ENCODE measurements around the gene MAPK8IP2.
"Not testable (repeated sequence)": the region's sequence is repeated elsewhere in the genome, so short reads cannot be mapped to it uniquely, and the experiment has no call there.

Gene MAPK8IP2

GRCh38 chr22:50600967-50601668 is 525 bp downstream of the MAPK8IP2 start:
- no peak for DNase-seq

DNA sequence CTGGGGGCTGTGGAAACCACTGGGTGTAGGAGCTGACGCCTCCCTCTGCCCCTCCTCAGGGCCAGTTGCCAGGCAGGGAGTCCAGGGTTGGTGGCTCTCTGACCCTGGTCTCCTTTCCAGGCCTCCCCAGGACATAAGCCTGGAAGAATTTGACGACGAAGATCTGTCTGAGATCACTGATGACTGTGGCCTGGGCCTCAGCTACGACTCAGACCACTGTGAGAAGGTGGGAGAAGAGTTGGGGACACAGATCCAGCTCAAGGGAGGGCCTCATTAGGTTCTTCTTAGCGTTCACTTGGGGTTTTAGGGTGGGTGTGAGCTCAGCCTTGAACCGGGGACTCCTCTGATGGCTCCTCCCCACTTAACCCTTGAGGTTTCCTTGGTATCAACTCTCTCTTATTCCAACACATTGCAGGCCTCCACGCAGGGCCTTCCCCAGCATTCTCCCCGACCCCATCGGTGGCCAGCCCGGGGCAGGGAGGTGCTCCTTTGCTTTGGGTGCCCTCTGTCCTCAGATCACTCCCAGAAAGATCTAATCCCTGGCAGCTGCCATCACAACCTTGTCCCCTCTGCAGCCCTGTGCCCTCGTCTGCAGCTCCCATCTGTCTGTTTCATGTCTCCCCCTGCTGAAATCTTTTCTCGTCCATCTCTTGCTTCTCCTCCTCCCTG is 1.2 kb downstream of the MAPK8IP2 start:
- no peak for DNase-seq

GRCh38 chr22:50602338-50602700 is 1.7 kb downstream of the MAPK8IP2 start:
- DNase-seq = no peak

DNA sequence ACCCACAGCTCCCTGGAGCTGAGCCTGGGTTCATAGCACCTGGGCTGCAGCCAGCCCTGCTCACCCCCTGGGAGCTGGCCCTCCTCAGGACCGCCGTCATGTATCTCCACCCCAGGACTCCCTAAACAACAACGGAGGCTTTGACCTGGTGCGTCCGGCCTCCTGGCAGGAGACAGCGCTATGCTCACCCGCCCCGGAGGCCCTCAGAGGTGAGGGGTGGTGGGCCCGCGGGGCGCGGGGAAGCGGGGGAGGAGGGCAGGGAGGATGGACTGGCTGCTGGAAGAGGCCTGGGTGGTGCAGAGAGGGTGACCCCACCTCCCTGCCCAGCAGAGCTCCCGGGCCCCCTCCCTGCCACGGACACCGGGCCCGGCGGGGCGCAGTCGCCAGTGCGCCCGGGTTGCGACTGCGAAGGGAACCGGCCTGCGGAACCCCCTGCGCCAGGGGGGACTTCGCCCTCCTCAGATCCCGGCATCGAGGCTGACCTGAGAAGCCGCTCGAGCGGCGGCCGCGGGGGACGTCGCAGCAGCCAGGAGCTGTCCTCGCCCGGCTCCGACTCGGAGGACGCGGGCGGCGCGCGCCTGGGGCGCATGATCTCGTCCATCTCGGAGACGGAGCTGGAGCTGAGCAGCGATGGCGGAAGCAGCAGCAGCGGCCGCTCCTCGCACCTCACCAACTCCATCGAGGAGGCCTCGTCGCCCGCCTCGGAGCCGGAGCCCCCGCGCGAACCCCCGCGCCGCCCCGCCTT is 3.1 kb downstream of the MAPK8IP2 start:
- DNase-seq = no peak

DNA sequence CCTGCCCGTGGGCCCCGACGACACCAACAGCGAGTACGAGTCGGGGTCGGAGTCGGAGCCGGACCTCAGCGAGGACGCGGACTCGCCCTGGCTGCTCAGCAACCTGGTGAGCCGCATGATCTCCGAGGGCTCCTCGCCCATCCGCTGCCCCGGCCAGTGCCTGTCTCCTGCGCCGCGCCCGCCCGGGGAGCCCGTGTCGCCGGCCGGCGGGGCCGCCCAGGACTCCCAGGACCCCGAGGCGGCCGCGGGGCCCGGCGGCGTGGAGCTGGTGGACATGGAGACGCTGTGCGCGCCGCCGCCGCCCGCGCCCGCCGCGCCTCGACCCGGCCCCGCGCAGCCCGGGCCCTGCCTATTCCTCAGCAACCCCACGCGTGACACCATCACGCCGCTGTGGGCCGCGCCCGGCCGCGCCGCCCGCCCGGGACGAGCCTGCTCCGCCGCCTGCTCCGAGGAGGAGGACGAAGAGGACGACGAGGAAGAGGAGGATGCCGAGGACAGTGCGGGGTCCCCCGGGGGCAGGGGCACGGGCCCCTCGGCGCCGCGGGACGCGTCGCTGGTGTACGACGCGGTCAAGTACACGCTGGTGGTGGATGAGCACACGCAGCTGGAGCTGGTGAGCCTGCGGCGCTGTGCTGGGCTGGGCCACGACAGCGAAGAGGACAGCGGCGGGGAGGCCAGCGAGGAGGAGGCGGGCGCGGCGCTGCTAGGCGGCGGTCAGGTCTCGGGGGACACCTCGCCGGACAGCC is 3.8 kb downstream of the MAPK8IP2 start:
- no peak for DNase-seq

DNA sequence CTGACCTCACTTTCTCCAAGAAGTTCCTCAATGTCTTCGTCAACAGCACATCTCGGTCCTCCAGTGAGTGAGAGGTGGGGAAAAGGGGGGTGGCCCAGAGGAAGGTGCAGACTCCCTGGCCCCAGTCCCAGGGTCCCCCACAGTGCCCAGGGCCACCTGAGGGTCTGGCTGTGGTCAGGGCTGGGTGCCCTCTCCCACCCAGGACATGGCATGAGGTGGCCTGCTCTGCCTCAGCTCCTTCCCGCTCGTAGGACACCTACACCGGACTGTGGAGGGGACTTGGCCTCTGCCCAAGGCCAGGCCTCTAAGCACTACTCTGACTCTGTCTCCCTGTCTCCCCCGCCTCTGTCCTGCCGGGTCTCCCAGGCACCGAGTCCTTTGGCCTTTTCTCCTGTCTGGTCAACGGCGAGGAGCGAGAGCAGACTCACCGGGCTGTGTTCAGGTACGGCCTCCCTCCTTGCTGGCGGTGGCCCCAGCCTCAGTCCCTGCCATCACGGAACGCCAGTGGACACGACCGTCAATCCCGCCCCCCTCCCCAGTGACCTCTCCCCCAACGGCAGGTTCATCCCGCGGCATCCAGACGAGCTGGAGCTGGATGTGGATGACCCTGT is 4.5 kb downstream of the MAPK8IP2 start:
- DNase-seq = no peak

DNA sequence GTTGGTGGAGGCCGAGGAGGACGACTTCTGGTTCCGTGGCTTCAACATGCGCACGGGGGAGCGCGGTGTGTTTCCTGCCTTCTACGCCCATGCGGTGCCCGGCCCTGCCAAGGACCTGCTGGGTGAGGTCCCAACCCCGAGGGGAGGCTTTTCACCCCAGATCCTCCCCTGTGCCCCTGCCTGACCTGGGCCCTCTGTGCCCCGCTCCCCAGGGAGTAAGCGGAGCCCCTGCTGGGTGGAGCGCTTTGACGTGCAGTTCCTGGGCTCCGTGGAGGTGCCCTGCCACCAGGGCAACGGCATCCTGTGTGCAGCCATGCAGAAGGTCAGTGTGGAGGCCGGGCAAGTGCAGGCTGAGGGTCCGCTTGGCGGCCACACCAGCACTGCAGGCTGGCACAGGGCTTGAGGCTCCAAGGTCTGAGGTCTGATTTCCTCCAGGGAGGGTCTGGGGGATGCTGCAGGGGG is 5.1 kb downstream of the MAPK8IP2 start:
- DNase-seq = no peak

DNA sequence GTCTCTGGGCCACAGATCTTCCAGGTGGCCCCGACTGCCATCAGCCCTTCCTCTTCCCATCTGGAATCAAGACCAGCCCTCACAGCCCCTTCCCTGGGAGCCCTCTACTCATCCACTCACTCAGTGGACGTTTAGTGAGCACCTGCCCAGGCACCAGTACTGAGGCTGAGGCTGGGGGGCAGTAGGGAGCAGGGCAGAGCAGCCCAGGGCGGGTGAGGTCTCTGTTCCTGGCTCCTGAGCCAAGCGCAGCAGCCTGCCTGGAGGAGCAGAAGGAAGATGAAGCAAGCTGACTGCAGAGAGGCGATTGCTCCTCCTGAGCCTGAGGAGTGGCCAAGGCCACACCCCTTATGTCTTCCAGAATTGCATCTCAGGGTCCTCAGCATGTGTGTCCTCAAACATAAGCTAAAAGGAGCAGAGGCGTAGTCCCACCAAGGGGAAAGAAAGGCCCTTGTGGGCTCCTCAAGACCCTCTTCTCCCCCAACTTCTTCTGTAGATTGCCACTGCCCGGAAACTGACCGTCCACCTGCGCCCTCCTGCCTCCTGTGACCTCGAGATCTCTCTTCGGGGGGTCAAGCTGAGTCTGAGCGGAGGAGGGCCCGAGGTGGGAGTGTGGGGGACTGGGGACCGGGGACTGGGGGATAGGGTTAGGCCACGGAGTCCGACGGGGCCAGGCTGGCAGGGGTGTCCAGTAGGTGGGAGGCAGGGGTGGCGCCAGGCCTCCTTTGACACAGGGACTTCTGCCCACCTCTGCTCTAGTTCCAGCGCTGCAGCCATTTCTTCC is 5.8 kb downstream of the MAPK8IP2 start:
- DNase-seq = no peak

DNA sequence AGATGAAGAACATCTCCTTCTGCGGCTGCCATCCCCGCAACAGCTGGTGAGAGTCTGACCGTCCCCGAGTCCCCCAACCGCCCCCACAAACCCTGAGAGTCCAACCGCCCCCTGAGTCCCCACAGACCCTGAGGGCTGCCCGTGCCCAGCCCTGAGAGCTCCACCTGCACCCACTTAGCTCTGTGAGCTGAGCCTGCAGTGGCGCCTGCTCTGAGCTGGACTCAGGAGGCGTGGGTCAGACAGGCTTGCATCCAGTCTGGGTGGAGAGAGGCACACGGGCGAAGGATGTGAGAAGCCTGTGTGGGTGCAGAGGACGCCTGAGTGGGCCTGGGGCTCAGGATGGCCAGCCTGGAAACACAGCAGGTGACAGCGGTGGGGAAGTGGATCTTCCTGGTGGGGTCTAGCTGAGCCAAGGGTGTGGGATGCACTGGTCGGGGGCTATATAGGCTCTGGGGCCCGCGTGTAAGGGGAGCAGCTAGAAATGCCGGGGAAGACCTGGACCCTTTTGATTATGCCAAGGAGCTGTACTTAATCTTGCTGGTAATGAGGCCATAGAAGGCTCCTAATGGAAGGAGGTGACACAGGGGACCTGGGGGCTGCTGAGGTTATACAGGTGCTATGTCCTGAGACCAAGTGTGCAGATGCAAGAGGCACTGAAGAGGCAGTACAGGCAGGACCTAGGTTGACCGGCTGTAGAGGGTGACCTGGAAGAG is 6.5 kb downstream of the MAPK8IP2 start:
- DNase-seq = no peak

GRCh38 chr22:50607659-50608020 is 7.0 kb downstream of the MAPK8IP2 start:
- no peak for DNase-seq

- not testable (repeated sequence) for DNase-seq
Measured at GRCh38 chr22:50608058-50608840, 7.7 kb downstream of the MAPK8IP2 start.

- no peak for DNase-seq
Measured at GRCh38 chr22:50608996-50609395, 8.4 kb downstream of the MAPK8IP2 start.

DNA sequence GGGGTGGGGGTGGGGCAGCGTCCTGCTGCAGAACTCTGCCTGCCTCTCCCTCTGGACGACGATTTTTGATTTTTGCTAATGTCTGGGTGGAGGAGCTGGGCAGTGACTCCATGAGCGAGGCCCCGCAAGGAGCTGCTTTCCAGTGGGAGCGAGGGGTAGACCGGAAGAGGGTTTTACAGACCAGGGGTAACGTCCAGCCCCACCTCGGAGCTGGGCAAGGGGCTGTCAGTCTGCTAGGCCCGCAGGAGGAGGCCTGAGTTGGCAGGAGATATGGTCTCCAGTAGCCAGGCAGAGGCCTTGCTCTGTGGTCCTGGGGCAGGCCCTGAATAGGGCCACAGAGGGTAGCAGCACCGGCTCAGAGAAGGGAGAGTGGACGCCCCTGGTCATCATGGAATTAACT is 9.0 kb downstream of the MAPK8IP2 start:
- DNase-seq = no peak

DNA sequence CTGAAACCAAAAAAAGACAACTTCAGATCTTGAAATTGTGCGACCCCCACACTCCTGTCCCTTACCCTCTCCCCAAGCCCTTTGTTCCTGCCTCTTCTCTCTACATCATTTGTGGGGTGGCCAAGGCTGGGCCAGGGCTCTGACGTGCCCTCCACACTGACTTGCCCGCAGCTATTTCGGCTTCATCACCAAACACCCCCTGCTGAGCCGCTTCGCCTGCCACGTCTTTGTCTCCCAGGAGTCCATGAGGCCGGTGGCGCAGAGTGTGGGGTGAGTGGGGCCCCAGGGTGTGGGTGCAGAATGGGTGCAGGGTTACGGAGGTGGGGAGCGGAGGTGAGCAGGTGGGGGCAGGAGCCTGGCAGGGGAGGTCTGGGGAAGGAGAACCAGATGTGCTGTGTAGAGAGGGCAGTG is 9.5 kb downstream of the MAPK8IP2 start:
- no peak for DNase-seq

GRCh38 chr22:50610581-50610980 is 10.0 kb downstream of the MAPK8IP2 start:
- DNase-seq = no peak

GRCh38 chr22:50611341-50612060 is 10.9 kb downstream of the MAPK8IP2 start:
- no peak for DNase-seq

DNA sequence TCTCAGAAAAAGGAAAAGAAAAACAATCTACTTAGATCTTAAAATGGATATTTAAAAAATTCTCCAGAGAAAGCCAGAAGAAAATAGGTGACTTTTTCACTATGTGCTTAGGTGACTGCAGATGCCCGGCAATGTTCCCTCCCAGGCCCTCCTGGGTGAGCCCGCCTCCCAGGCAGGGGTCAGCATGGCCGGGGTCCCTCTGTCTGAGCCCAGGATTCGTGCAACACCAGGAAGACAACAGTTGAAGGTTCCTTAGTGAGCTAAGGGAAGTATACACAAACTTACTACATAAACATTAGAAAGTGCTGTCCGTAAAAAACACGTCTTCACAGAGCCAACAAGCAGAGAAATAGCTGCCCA is 11.6 kb downstream of the MAPK8IP2 start:
- no peak for DNase-seq

GRCh38 chr22:50612528-50613221 is 12.1 kb downstream of the MAPK8IP2 start:
- DNase-seq = no peak

- no peak for DNase-seq
Measured at GRCh38 chr22:50613291-50613981, 12.8 kb downstream of the MAPK8IP2 start.

Measured in activated naive CD4-positive, alpha-beta T cell (primary cell).